Mucosa of descending colon (tissue), 3 donors: ENCODE measurements around the gene SPAG8. TPM values are rescaled to one million over a fixed set of nuclear protein-coding genes. Genes with fewer than 3 reads are reported as not detected.

Experiments used
- ATAC-seq: fragments of 200-7000 bp; cut with Tn5 transposase; one replicate; pipeline ENCODE4 v1.9.1; 2020; ENCODE audit warnings: mild to moderate bottlenecking, moderate library complexity
- DNase-seq, 3 donors: peaks; one replicate each; pipeline ENCODE4 v3.0.0-alpha.2; 2020
- H3K36me3 ChIP-seq: fragments of 200-600 bp; one replicate; pipeline ENCODE4 v1.8.0; 2021; ENCODE audit warnings: low read depth, mild to moderate bottlenecking
- H3K4me1 ChIP-seq: fragments of 200-600 bp; one replicate; pipeline ENCODE4 v1.8.0; 2021; ENCODE audit warnings: low read depth, mild to moderate bottlenecking
- H3K4me3 ChIP-seq: fragments of 200-600 bp; one replicate; pipeline ENCODE4 v1.8.0; 2021; ENCODE audit warnings: mild to moderate bottlenecking
- H3K9me3 ChIP-seq: fragments of 200-600 bp; one replicate; pipeline ENCODE4 v1.8.0; 2021; ENCODE audit warnings: mild to moderate bottlenecking
- CTCF ChIP-seq: fragments of 200-600 bp; IDR thresholded peaks from one replicate; pipeline ENCODE4 v1.8.0; 2022; ENCODE audit warnings: antibody characterized with exemption, mild to moderate bottlenecking
- intact Hi-C, 2 donors: fragments of 100-400 bp; cut with DNase I in 1 of 2; cut with micrococcal nuclease in 1 of 2; formaldehyde crosslinking; loops; one replicate each; pipeline versions ENCODE4 v1.11.0 to v1.11.1; 2022; cut with DNase I, micrococcal nuclease
- total RNA-seq, 3 donors: library from RNA; stranded (reverse); fragmentation: NEBNext Ultra II Directional in 2 of 3; extraction: Animal tissue kit (Norgen Biotek cat#: 25700) in 2 of 3; gene quantifications; one replicate each; pipeline versions ENCODE4 v1.2.1 to v1.2.4, GENCODE V29; 2021 to 2023
- donor health status: DM: no; HTN: no; CAD: no; lungs with moderate emphysema.
- donor health status: DM: no; HTN: no; CAD: no.
- donor health status: DM: no; HTN: yes; CAD: no.

SPAG8 gene
- total RNA-seq, 3 donors from 2014 or later: 0.84 to 2.5 (median 0.92) TPM

DNA sequence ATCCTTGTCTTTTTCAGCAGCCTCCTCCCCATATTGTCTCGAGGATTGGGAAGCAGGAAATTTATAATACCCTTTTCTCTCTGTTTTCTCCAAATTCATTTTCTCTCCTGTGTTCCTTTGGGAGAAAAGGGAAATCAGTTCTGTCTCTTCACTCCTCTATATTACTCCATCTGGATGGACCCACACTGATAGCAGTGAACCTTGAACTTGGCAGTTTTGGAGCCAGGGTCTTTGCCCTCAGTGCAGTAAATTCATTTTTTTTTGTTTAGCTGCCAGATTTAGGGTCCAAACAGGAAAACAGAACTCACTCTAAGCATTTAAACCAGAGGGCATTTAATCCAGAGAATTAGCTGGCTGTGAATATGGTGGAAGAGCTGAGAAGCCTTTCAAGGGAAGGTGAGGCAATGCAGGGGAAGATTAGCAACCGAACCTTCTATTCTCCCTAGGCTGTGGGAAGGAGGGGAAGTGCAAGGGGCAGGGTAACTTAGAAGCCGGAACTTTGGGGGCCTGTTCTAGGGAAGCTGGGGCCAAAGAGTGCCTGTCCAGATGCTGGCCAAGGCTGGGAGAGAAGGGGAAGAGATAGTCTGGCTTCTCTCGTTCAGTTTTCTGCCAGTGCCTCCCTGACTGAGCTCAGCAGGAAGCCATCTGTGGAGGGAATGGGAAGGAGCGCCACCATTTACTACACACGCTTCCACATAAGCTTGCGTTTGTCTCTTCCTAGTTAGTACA lies 37.0 kb downstream of the SPAG8 start:
- Histone ChIP-seq H3K4me1 (peaks cover 23% of the 10 kb centered on the region), H3K36me3 (no peaks in the 10 kb centered on the region), H3K9me3 (no peaks in the 10 kb centered on the region), H3K4me3 (no peak overlapping the region)
- no peak for DNase-seq
- TF ChIP-seq CTCF: no peak
- no peak for ATAC-seq
- intact Hi-C loops: no loop called here

- peak in 1 of 3 donors; percentile 58 for DNase-seq
- TF ChIP-seq CTCF: no peak
- ATAC-seq: peak; percentile 94
Measured at GRCh38 chr9:35771943-35772342, 40.1 kb downstream of the SPAG8 start.

DNA sequence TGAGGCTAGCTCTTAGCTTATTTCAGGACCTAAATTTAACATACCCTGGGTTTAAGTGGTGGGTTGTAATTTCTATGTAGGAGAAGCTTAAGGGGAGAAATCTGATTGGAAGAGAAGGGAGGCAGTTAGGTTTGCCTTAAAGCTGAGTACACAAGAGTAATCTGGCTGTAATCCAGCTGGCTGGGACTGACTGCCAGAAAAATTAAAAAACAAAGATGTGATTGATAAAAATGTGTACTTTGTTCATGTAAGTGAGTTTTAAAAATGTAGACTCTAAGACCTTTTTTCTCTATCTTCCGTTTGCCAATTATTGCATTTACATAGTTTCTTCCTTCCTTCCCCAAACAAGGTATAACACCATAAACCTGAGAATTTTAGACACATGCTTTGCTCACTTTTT lies 40.5 kb downstream of the SPAG8 start:
- Histone ChIP-seq H3K9me3 (no peaks in the 10 kb centered on the region), H3K4me3 (no peak overlapping the region), H3K4me1 (peaks cover 23% of the 10 kb centered on the region), H3K36me3 (no peaks in the 10 kb centered on the region)
- DNase-seq (peak in 1 of 3 donors; percentile 76), ATAC-seq (peak; percentile 63)
- intact Hi-C loops: no loop called here
- TF ChIP-seq CTCF: no peak

More at GRCh38 chr9:35771943-35772342, 40.1 kb downstream of the SPAG8 start:
- peaks cover 23% of the 10 kb centered on the region for H3K4me1 ChIP-seq
- intact Hi-C loops: no loop called here
- no peak overlapping the region for H3K4me3 ChIP-seq
- no peaks in the 10 kb centered on the region for H3K9me3 ChIP-seq
- no peaks in the 10 kb centered on the region for H3K36me3 ChIP-seq

DNA sequence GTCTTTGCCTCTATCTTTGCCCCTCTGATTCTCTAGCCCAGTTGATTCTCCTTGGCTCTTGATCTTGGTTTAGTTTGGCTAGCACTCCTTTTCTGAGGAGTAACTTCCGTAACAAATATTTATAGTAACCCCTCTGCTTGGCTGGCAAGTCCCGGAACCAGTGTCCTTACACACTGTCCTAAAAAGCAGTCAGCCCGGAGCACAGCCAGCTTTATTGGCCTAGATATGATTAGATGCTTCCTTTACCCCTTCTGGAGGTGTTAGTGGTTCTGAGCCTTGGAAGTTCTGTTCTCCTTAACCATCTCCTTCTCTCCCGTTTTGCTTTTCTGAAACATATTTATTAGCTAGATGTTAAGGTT lies 41.0 kb downstream of the SPAG8 start:
- H3K4me3 ChIP-seq: no peak overlapping the region

DNA sequence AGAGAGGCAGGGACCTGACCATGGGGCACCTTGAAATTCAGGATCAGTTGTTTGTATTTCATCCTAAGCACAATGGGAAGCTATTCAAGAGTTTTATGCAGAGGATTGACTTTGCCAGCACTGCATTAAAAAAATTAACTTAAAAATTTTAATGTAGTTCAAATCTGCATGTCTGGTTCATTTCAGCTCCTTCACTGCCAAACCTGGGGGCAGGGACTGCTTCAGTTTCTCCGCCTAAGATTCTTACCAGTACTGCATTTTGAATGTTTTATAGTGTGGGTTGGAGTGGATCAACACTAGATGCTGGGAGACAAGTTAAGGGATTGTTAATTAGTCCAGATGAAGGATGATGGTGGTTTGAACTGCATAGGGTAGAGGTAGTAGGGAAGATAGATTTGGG lies 42.3 kb downstream of the SPAG8 start:
- Histone ChIP-seq H3K9me3 (no peaks in the 10 kb centered on the region), H3K4me3 (no peak overlapping the region), H3K4me1 (peaks cover 23% of the 10 kb centered on the region), H3K36me3 (no peaks in the 10 kb centered on the region)
- TF ChIP-seq CTCF: no peak
- DNase-seq (no peak), ATAC-seq (no peak)
- intact Hi-C loops: no loop called here

More for the DNA sequence above, 41.0 kb downstream of the SPAG8 start:
- TF ChIP-seq CTCF: no peak
- DNase-seq (peak in 1 of 3 donors; percentile 45), ATAC-seq (peak; percentile 69)
- Histone ChIP-seq H3K9me3 (no peaks in the 10 kb centered on the region), H3K4me1 (peaks cover 23% of the 10 kb centered on the region), H3K36me3 (no peaks in the 10 kb centered on the region)
- intact Hi-C loops: no loop called here
